Trophoblast cell (in vitro differentiated cells and primary cell): Measurements from ENCODE around the gene NRG2.

Experiments
- DNase-seq, 2 donors: peaks; one replicate each; pipeline ENCODE4 v3.0.0-alpha.2; 2016
- H2AFZ ChIP-seq: 2 replicates; pipeline ENCODE4 v1.6.1; 2013; ENCODE audit warnings: low read length, moderate library complexity, mild to moderate bottlenecking; ENCODE audit not compliant: insufficient read depth, poor library complexity
- H2AK5ac ChIP-seq: 2 replicates; pipeline ENCODE4 v1.6.1; 2013; ENCODE audit warnings: mild to moderate bottlenecking, low read length
- H2BK120ac ChIP-seq: 2 replicates; pipeline ENCODE4 v1.6.1; 2013; ENCODE audit warnings: low read length, mild to moderate bottlenecking, moderate library complexity; ENCODE audit not compliant: insufficient read depth, poor library complexity
- H2BK12ac ChIP-seq: 2 replicates; pipeline ENCODE4 v1.6.1; 2013; ENCODE audit warnings: mild to moderate bottlenecking, low read length, moderate library complexity
- H2BK5ac ChIP-seq: 2 replicates; pipeline ENCODE4 v1.6.1; 2013; ENCODE audit warnings: low read length, low read depth, moderate library complexity, mild to moderate bottlenecking; ENCODE audit not compliant: poor library complexity
- H3K14ac ChIP-seq: 2 replicates; pipeline ENCODE4 v1.6.1; 2013; ENCODE audit warnings: mild to moderate bottlenecking, low read length
- H3K18ac ChIP-seq: 2 replicates; pipeline ENCODE4 v1.6.1; 2013; ENCODE audit warnings: mild to moderate bottlenecking, low read length
- H3K23ac ChIP-seq: 2 replicates; pipeline ENCODE4 v1.6.1; 2013; ENCODE audit warnings: low read length
- H3K27ac ChIP-seq: 2 replicates; pipeline ENCODE4 v1.5.1; 2013; ENCODE audit warnings: low read depth, mild to moderate bottlenecking, inconsistent platforms, low read length, moderate library complexity
- H3K27me3 ChIP-seq: 2 replicates; pipeline ENCODE4 v1.6.1; 2013; ENCODE audit warnings: inconsistent platforms, mild to moderate bottlenecking, low read length, moderate library complexity; ENCODE audit not compliant: insufficient read depth
- H3K36me3 ChIP-seq, 2 experiments: 1 replicate in 1 of 2; 2 replicates in 1 of 2; pipeline ENCODE4 v1.6.1; 2013; ENCODE audit warnings: low read length in 2 of 2, mild to moderate bottlenecking in 2 of 2, moderate library complexity in 1 of 2; ENCODE audit not compliant: insufficient read depth in 2 of 2, control insufficient read depth in 1 of 2
- H3K4ac ChIP-seq: 2 replicates; pipeline ENCODE4 v1.6.1; 2013; ENCODE audit warnings: low read depth, mild to moderate bottlenecking, low read length, moderate library complexity
- H3K4me1 ChIP-seq, 2 experiments: 1 replicate in 1 of 2; 2 replicates in 1 of 2; pipeline ENCODE4 v1.6.1; 2013; ENCODE audit warnings: low read length in 2 of 2, mild to moderate bottlenecking in 2 of 2, moderate library complexity in 1 of 2; ENCODE audit not compliant: insufficient read depth in 2 of 2, control insufficient read depth in 1 of 2
- H3K4me2 ChIP-seq: 2 replicates; pipeline ENCODE4 v1.6.1; 2013; ENCODE audit warnings: inconsistent platforms, mild to moderate bottlenecking, low read length, moderate library complexity
- H3K4me3 ChIP-seq: 2 replicates; pipeline ENCODE4 v1.5.1; 2013; ENCODE audit warnings: mild to moderate bottlenecking, low read depth, low read length, inconsistent platforms
- H3K79me1 ChIP-seq: one replicate; pipeline ENCODE4 v1.6.1; 2013; ENCODE audit warnings: low read length
- H3K79me2 ChIP-seq: 2 replicates; pipeline ENCODE4 v1.6.1; 2013; ENCODE audit warnings: low read length, mild to moderate bottlenecking; ENCODE audit not compliant: control insufficient read depth, insufficient read depth, poor library complexity
- H3K9ac ChIP-seq: 2 replicates; pipeline ENCODE4 v1.6.1; 2013; ENCODE audit warnings: mild to moderate bottlenecking, low read length
- H3K9me3 ChIP-seq: 2 replicates; pipeline ENCODE4 v1.6.1; 2013; ENCODE audit warnings: low read depth, mild to moderate bottlenecking, control low read depth, inconsistent platforms, low read length; ENCODE audit not compliant: insufficient read depth
- H4K12ac ChIP-seq: 2 replicates; pipeline ENCODE4 v1.6.1; 2013; ENCODE audit warnings: low read depth, mild to moderate bottlenecking, low read length, moderate library complexity
- H4K8ac ChIP-seq: 2 replicates; pipeline ENCODE4 v1.6.1; 2013; ENCODE audit warnings: low read depth, mild to moderate bottlenecking, low read length, moderate library complexity
- H4K91ac ChIP-seq: one replicate; pipeline ENCODE4 v1.6.1; 2013; ENCODE audit warnings: low read depth, mild to moderate bottlenecking, low read length, moderate library complexity
- WGBS: extraction: QIAGEN DNeasy Blood & Tissue Kit; methylation state at CpG from one replicate; pipeline ENCODE4 v1.1.7; 2013; ENCODE audit warnings: missing lambda C conversion rate; ENCODE audit not compliant: insufficient read length, insufficient coverage; ENCODE audit errors: extremely low coverage; 5-methylcytosine and 5-hydroxymethylcytosine counted together

Gene NRG2

GRCh38 chr5:139881143-139881733, 161.9 kb downstream of the NRG2 start:
- no peak overlapping the region for H3K23ac ChIP-seq
- H2AK5ac ChIP-seq, result no peak overlapping the region
- no peak overlapping the region for H3K4ac ChIP-seq
- no peak overlapping the region for H3K18ac ChIP-seq
- no CpG with 5 or more reads among the region's 5 CpGs for WGBS
- H3K9me3 ChIP-seq, result no peaks in the 10 kb centered on the region
- H3K27me3 ChIP-seq, result no peaks in the 10 kb centered on the region
- DNase-seq, result no peak
- no peak overlapping the region for H2BK120ac ChIP-seq
- H3K9ac ChIP-seq, result no peak overlapping the region
- H3K79me1 ChIP-seq, result no peaks in the 10 kb centered on the region
- H3K4me1 ChIP-seq, result peaks cover 0 to 4% of the 10 kb centered on the region in 2 experiments
- H2BK5ac ChIP-seq, result no peak overlapping the region
- no peak overlapping the region for H3K4me3 ChIP-seq
- no peak overlapping the region for H3K27ac ChIP-seq
- no peaks in the 10 kb centered on the region for H3K79me2 ChIP-seq
- H2AFZ ChIP-seq, result no peak overlapping the region
- H4K12ac ChIP-seq, result no peak overlapping the region
- no peak overlapping the region for H4K91ac ChIP-seq
- no peak overlapping the region for H2BK12ac ChIP-seq
- H4K8ac ChIP-seq, result no peak overlapping the region
- no peaks in the 10 kb centered on the region for H3K36me3 ChIP-seq
- H3K4me2 ChIP-seq, result no peak overlapping the region
- no peak overlapping the region for H3K14ac ChIP-seq

GRCh38 chr5:139880416-139881142, 162.5 kb downstream of the NRG2 start:
- Histone ChIP-seq H3K4me2 (no peak overlapping the region), H3K27ac (no peak overlapping the region), H2BK5ac (no peak overlapping the region), H2BK12ac (no peak overlapping the region), H3K18ac (no peak overlapping the region), H3K79me2 (no peaks in the 10 kb centered on the region), H3K9ac (no peak overlapping the region), H3K4ac (no peak overlapping the region), H4K91ac (no peak overlapping the region), H4K12ac (no peak overlapping the region), H3K23ac (no peak overlapping the region), H2AK5ac (no peak overlapping the region), H3K36me3 (no peaks in the 10 kb centered on the region), H4K8ac (no peak overlapping the region), H2BK120ac (no peak overlapping the region), H3K9me3 (no peaks in the 10 kb centered on the region), H3K4me1 (peaks cover 0 to 4% of the 10 kb centered on the region in 2 experiments), H3K79me1 (no peaks in the 10 kb centered on the region), H3K14ac (no peak overlapping the region), H2AFZ (no peak overlapping the region), H3K4me3 (no peak overlapping the region), H3K27me3 (no peaks in the 10 kb centered on the region)
- DNase-seq, result no peak
- no CpG with 5 or more reads among the region's 18 CpGs for WGBS

- no peak overlapping the region for H3K4me2 ChIP-seq
- no peak overlapping the region for H2BK5ac ChIP-seq
- H3K36me3 ChIP-seq, result no peaks in the 10 kb centered on the region
- no peak overlapping the region for H2AFZ ChIP-seq
- no peak overlapping the region for H4K8ac ChIP-seq
- peaks cover 0 to 4% of the 10 kb centered on the region in 2 experiments for H3K4me1 ChIP-seq
- H2AK5ac ChIP-seq, result no peak overlapping the region
- no peak overlapping the region for H3K4ac ChIP-seq
- H3K9me3 ChIP-seq, result peaks cover 3% of the 10 kb centered on the region
- no peak overlapping the region for H2BK12ac ChIP-seq
- H3K79me2 ChIP-seq, result no peaks in the 10 kb centered on the region
- no peaks in the 10 kb centered on the region for H3K27me3 ChIP-seq
- no peak overlapping the region for H3K4me3 ChIP-seq
- H3K14ac ChIP-seq, result no peak overlapping the region
- WGBS, result no CpG with 5 or more reads among the region's 3 CpGs
- no peak overlapping the region for H4K91ac ChIP-seq
- no peak overlapping the region for H3K18ac ChIP-seq
- H3K9ac ChIP-seq, result no peak overlapping the region
- H3K27ac ChIP-seq, result no peak overlapping the region
- H4K12ac ChIP-seq, result no peak overlapping the region
- H3K79me1 ChIP-seq, result no peaks in the 10 kb centered on the region
- DNase-seq, result no peak
- no peak overlapping the region for H2BK120ac ChIP-seq
- H3K23ac ChIP-seq, result no peak overlapping the region
Measured at GRCh38 chr5:139878093-139878492, 165.0 kb downstream of the NRG2 start.

GRCh38 chr5:139877129-139877597, 165.9 kb downstream of the NRG2 start:
- H3K4me1 ChIP-seq, result peaks cover 0 to 4% of the 10 kb centered on the region in 2 experiments
- H3K4me3 ChIP-seq, result no peak overlapping the region
- H3K4ac ChIP-seq, result no peak overlapping the region
- H2AK5ac ChIP-seq, result no peak overlapping the region
- H3K18ac ChIP-seq, result no peak overlapping the region
- no peak overlapping the region for H3K23ac ChIP-seq
- no peaks in the 10 kb centered on the region for H3K36me3 ChIP-seq
- no peaks in the 10 kb centered on the region for H3K79me2 ChIP-seq
- no peak overlapping the region for H3K9ac ChIP-seq
- no peak overlapping the region for H2BK12ac ChIP-seq
- H3K79me1 ChIP-seq, result no peaks in the 10 kb centered on the region
- H2BK120ac ChIP-seq, result no peak overlapping the region
- H4K12ac ChIP-seq, result no peak overlapping the region
- no peak for DNase-seq
- no peak overlapping the region for H2AFZ ChIP-seq
- no CpG with 5 or more reads among the region's 6 CpGs for WGBS
- no peaks in the 10 kb centered on the region for H3K27me3 ChIP-seq
- no peak overlapping the region for H3K14ac ChIP-seq
- no peak overlapping the region for H4K8ac ChIP-seq
- H2BK5ac ChIP-seq, result no peak overlapping the region
- H3K4me2 ChIP-seq, result no peak overlapping the region
- H3K27ac ChIP-seq, result no peak overlapping the region
- H4K91ac ChIP-seq, result no peak overlapping the region
- peaks cover 6% of the 10 kb centered on the region for H3K9me3 ChIP-seq
